Right ventricle myocardium inferior (tissue), 1 donor: ENCODE results near the gene GOLGA6L7. TPM values are rescaled to one million over a fixed set of nuclear protein-coding genes. Genes with fewer than 3 reads are reported as not detected.
"Not testable (repeated sequence)": the region's sequence is repeated elsewhere in the genome, so short reads cannot be mapped to it uniquely, and the experiment has no call there.

ENCODE experiments used
- ATAC-seq: fragments of 200-7000 bp; cut with Tn5 transposase; one replicate; pipeline ENCODE4 v1.9.1; 2020; ENCODE audit warnings: mild to moderate bottlenecking, moderate library complexity
- DNase-seq: peaks from one replicate; pipeline ENCODE4 v3.0.0; 2021; ENCODE audit errors: missing footprints
- intact Hi-C: fragments of 100-400 bp; cut with DNase I; formaldehyde crosslinking; loops from one replicate; pipeline ENCODE4 v1.11.0; 2022
- total RNA-seq: library from RNA; stranded (reverse); fragmentation: NEBNext Ultra II Directional; extraction: Animal tissue kit (Norgen Biotek cat#: 25700); gene quantifications from one replicate; pipeline ENCODE4 v1.2.1, GENCODE V29; 2021
- donor health status: DM: no; HTN: yes; CAD: no; lungs with severe emphysema.

The GOLGA6L7 gene
- total RNA-seq, 1 donor from 2014 or later = not detected

GRCh38 chr15:28814059-28814458 is 34.4 kb downstream of the GOLGA6L7 start:
- DNase-seq, intact Hi-C loops, ATAC-seq: not testable (repeated sequence)

GRCh38 chr15:28813392-28813791 is 35.1 kb downstream of the GOLGA6L7 start:
- DNase-seq, ATAC-seq, intact Hi-C loops: not testable (repeated sequence)

- intact Hi-C loops, ATAC-seq, DNase-seq: not testable (repeated sequence)
Measured at GRCh38 chr15:28811852-28812550, 36.4 kb downstream of the GOLGA6L7 start.

GRCh38 chr15:28810444-28810843 is 38.0 kb downstream of the GOLGA6L7 start:
- ATAC-seq, intact Hi-C loops, DNase-seq: not testable (repeated sequence)

- ATAC-seq = peak; percentile 63
- DNase-seq, intact Hi-C loops: not testable (repeated sequence)
Measured at GRCh38 chr15:28808136-28808535, 40.3 kb downstream of the GOLGA6L7 start.

GRCh38 chr15:28800366-28800765 is 48.1 kb downstream of the GOLGA6L7 start:
- ATAC-seq, intact Hi-C loops: not testable (repeated sequence)

GRCh38 chr15:28798234-28798633 is 50.2 kb downstream of the GOLGA6L7 start:
- ATAC-seq, intact Hi-C loops, DNase-seq: not testable (repeated sequence)

More at GRCh38 chr15:28800366-28800765, 48.1 kb downstream of the GOLGA6L7 start:
- not testable (repeated sequence) for DNase-seq

GRCh38 chr15:28794231-28794630 is 54.2 kb downstream of the GOLGA6L7 start:
- DNase-seq, ATAC-seq, intact Hi-C loops: not testable (repeated sequence)

Other genes starting within 250 kb of the GOLGA6L7 start
- 2.6 TPM for gene GOLGA8M, start 136.2 kb downstream of the GOLGA6L7 start, total RNA-seq
- gene APBA2, start 37.3 kb upstream of the GOLGA6L7 start, total RNA-seq = 2.0 TPM